ENCODE data around the gene TRERF1.

GRCh38 chr6:42271834-42272805, 179.6 kb downstream of the TRERF1 start:
- TF ChIP-seq CTCF (IDR thresholded peaks at IDR 0.05) (no peak), POLR2A (IDR thresholded peaks at IDR 0.05) (no peak)
